ENCODE data around the gene RALGAPB.
"Not testable (repeated sequence)": the region's sequence is repeated elsewhere in the genome, so short reads cannot be mapped to it uniquely, and the experiment has no call there.

GRCh38 chr20:38432870-38433269 is 39.8 kb upstream of the RALGAPB start:
- not testable (repeated sequence) for TF ChIP-seq CTCF (conservative IDR thresholded peaks at IDR 0.05; ENCODE audit: low read depth, low read length); EZH2 (IDR thresholded peaks at IDR 0.05; ENCODE audit: low read length, unreplicated experiment)
